Activated T-cell treated with anti-CD3 and anti-CD28 coated beads, Interleukin-2, amount 50 U/mL, for 4 hours (primary cell): ENCODE data around the gene HMGB4. TPM values are rescaled to one million over a fixed set of nuclear protein-coding genes. Genes with fewer than 3 reads are reported as not detected.

Source experiments
- ATAC-seq, 2 donors: fragments of 200-7000 bp; cut with Tn5 transposase; one replicate each; pipeline ENCODE4 v1.10.0; 2021
- DNase-seq: peaks from one replicate; pipeline ENCODE4 v3.0.0-alpha.2; 2020
- H3K27me3 Mint-ChIP-seq: one replicate; pipeline ENCODE4 v1.8.0; 2021; ENCODE audit warnings: low read depth, mixed read lengths
- H3K36me3 Mint-ChIP-seq: one replicate; pipeline ENCODE4 v1.8.0; 2022; ENCODE audit warnings: mixed read lengths; ENCODE audit not compliant: insufficient read depth
- H3K4me1 Mint-ChIP-seq: one replicate; pipeline ENCODE4 v1.8.0; 2021; ENCODE audit warnings: low read depth, mixed read lengths
- H3K4me3 Mint-ChIP-seq: one replicate; pipeline ENCODE4 v1.8.0; 2021; ENCODE audit warnings: mild to moderate bottlenecking, moderate library complexity, mixed read lengths
- H3K9me3 Mint-ChIP-seq: one replicate; pipeline ENCODE4 v1.8.0; 2021; ENCODE audit warnings: mixed read lengths
- total RNA-seq, 3 donors: library from RNA; stranded (reverse); gene quantifications; one replicate each; pipeline ENCODE4 v1.2.1, GENCODE V29; 2021

The HMGB4 gene
- total RNA-seq, 3 donors from 2014 or later = not detected

DNA sequence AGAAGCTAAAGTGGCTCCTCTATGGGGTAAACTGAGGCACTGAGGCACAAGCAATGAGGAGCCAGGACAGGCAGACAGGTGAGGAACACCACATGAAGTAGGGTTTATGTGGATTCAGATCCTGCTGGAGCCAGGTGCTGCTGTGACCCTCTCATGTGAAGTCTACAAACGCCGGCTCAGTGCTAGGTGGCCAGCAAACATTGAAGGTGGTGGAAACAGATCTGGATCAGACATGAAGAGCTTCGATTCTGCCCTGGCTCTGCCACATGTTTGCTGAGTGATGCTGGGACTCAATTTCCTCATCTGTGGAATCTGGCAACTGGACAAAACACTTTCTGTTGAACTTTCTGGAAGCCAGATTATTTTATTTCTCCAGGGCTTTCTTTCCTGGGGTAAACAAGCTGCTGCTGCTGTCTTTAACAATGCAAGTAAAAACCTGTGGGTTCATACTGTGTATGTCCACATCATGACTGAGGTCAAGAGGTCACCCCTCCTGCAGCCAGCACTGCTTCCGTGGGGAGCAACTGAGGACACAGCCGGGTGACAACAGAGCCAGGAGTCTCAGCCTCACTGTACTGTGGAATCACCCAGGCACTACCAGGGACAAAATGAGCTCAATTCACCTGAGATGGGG lies 33.3 kb downstream of the HMGB4 start:
- DNase-seq (no peak), ATAC-seq (no peak)
- Mint-ChIP-seq H3K27me3 (peaks cover 12% of the 10 kb centered on the region), H3K4me1 (no peaks in the 10 kb centered on the region), H3K4me3 (no peak overlapping the region), H3K9me3 (no peaks in the 10 kb centered on the region), H3K36me3 (no peaks in the 10 kb centered on the region)

DNA sequence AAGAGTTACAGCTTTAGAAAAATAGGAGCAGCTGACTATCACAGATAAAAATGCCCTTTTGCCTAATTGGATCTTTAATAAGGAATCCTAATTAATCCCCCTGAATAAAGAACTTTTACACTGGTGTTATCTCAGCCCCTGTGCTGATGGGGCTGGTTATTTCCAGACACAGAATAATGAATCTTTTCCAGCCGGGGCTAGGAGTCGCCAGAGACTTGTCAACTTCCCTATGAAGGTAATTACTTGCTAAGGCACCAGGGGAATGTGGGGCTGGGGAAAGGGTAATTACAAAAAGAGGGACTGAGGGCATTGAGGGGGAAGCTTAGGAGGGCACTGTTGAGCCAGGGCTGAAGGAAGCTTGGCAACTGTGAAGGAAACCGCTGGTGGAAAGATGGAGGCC lies 34.5 kb downstream of the HMGB4 start:
- Mint-ChIP-seq H3K27me3 (peaks cover 14% of the 10 kb centered on the region), H3K4me1 (no peaks in the 10 kb centered on the region), H3K4me3 (no peak overlapping the region), H3K9me3 (no peaks in the 10 kb centered on the region), H3K36me3 (no peaks in the 10 kb centered on the region)
- no peak for ATAC-seq
- no peak for DNase-seq

- H3K36me3 Mint-ChIP-seq = no peaks in the 10 kb centered on the region
- H3K9me3 Mint-ChIP-seq = no peaks in the 10 kb centered on the region
- ATAC-seq = no peak
- H3K4me1 Mint-ChIP-seq = no peaks in the 10 kb centered on the region
- DNase-seq = no peak
- H3K27me3 Mint-ChIP-seq = peaks cover 17% of the 10 kb centered on the region
- no peak overlapping the region for H3K4me3 Mint-ChIP-seq
Observed at GRCh38 chr1:33898881-33899280, 35.0 kb downstream of the HMGB4 start.

DNA sequence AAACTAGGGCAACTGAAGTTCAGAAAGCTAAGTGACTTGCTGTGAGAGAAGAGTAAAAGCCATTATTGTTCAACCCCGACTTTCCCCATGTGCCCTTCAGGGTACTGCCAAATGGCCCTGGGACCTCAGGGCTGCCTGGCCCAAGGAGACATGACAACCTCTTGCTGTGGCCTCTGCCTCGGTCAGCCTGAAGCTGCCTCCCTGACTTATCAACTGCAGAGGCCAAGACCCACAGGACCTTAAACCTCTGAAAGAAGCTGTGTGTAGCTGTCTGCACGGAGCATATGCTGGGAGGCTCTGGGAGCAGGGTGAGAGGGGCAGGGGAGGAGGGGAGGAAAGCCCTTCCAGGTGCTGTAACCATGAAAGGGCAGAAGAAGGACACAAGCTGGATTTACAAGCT lies 35.9 kb downstream of the HMGB4 start:
- peaks cover 18% of the 10 kb centered on the region for H3K27me3 Mint-ChIP-seq
- H3K36me3 Mint-ChIP-seq = no peaks in the 10 kb centered on the region
- DNase-seq (no peak), ATAC-seq (no peak)
- H3K4me1 Mint-ChIP-seq = no peaks in the 10 kb centered on the region
- no peak overlapping the region for H3K4me3 Mint-ChIP-seq
- H3K9me3 Mint-ChIP-seq = no peaks in the 10 kb centered on the region

GRCh38 chr1:33902486-33903209 lies 38.8 kb downstream of the HMGB4 start:
- Mint-ChIP-seq H3K36me3 (no peaks in the 10 kb centered on the region), H3K27me3 (peaks cover 20% of the 10 kb centered on the region), H3K9me3 (no peaks in the 10 kb centered on the region), H3K4me3 (no peak overlapping the region), H3K4me1 (no peaks in the 10 kb centered on the region)
- DNase-seq = no peak
- ATAC-seq = no peak

DNA sequence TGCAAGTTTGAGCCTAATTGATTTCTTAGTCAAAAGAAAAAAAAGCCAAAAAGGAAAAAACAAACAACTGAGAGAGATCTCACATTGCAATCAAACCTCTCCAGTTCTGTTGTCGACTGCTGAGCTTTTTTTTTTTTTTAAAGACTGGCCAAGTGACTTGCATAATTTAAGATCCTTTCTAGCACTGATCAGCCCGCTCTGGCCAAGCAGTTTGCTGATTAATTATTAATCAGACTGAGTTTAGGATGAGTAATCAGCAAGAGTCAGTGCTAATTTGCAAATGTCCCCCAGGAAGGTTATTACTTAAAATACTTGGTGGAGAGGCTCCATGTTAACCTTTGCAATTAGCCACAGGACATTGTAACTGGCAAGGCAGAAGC lies 39.3 kb downstream of the HMGB4 start:
- H3K4me3 Mint-ChIP-seq = no peak overlapping the region
- DNase-seq = no peak
- no peaks in the 10 kb centered on the region for H3K4me1 Mint-ChIP-seq
- peaks cover 20% of the 10 kb centered on the region for H3K27me3 Mint-ChIP-seq
- ATAC-seq = no peak
- H3K36me3 Mint-ChIP-seq = no peaks in the 10 kb centered on the region
- no peaks in the 10 kb centered on the region for H3K9me3 Mint-ChIP-seq

DNA sequence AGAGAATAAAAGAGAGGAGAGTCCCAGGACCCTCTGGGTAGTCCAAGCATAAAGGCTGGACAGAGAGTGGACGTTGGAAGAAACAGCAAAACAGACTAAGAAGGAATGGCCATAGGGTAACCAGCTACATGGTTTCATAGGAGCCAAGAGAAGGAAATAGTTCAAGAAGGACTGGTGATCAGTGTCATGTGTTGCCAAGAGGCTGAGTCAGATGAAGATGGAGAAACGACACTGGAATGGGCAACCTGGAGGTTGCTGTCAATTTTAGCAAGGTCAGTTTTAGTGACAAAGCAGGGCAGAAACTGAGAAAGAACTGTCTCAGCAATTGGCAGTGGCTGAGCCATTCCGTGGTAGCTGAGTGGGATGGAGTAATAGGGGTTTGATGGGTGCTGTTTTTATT lies 41.4 kb downstream of the HMGB4 start:
- Mint-ChIP-seq H3K4me1 (no peaks in the 10 kb centered on the region), H3K9me3 (no peaks in the 10 kb centered on the region), H3K36me3 (no peaks in the 10 kb centered on the region), H3K27me3 (peaks cover 16% of the 10 kb centered on the region), H3K4me3 (no peak overlapping the region)
- ATAC-seq (no peak), DNase-seq (no peak)

- no peak for DNase-seq
- Mint-ChIP-seq H3K36me3 (no peaks in the 10 kb centered on the region), H3K4me1 (no peaks in the 10 kb centered on the region), H3K27me3 (peaks cover 19% of the 10 kb centered on the region), H3K4me3 (no peak overlapping the region), H3K9me3 (no peaks in the 10 kb centered on the region)
- ATAC-seq = no peak
Observed at GRCh38 chr1:33906156-33906555, 42.3 kb downstream of the HMGB4 start.

DNA sequence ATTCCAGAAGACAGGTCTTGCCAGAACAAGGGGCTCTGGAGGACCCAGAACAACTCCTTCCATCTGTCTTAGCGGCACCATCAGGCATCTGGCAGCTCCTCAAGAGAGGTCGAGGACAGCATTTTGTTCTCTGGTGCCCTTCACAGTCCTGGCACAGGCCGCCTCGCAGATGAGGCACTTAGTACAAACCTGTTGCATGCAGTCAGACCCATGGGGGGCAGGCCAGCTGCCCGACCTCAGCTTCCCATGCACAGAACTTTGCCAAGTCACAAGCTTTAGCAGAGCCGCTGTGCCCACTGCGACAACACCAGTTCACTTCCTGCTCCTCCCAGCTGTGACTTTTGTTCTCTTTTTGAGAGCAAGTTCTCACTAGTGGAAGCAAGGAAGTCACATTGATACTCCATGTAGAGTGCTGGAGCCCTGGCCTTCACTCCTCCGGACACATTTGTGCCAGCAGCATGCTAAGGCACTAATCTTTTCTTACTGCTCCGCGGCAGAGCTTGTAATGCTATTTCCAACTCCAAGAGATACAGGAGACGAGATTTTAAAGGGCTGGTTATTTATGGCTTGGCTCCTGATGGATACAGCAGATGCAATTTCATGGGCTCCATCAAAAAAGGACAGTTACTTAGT lies 44.6 kb downstream of the HMGB4 start:
- no peaks in the 10 kb centered on the region for H3K9me3 Mint-ChIP-seq
- no peaks in the 10 kb centered on the region for H3K36me3 Mint-ChIP-seq
- DNase-seq = no peak
- no peak for ATAC-seq
- H3K4me3 Mint-ChIP-seq = no peak overlapping the region
- H3K4me1 Mint-ChIP-seq = no peaks in the 10 kb centered on the region
- peaks cover 21% of the 10 kb centered on the region for H3K27me3 Mint-ChIP-seq
